Measurements from ENCODE around the gene TBATA. TPM values are rescaled to one million over a fixed set of nuclear protein-coding genes. Genes with fewer than 3 reads are reported as not detected.

The TBATA gene
- total RNA-seq, 2 donors from 2014 or later: not detected

GRCh38 chr10:70753841-70754621 lies 31.1 kb downstream of the TBATA start:
- no peaks in the 10 kb centered on the region for H3K9me3 Mint-ChIP-seq
- no peak overlapping the region for H3K4me3 Mint-ChIP-seq
- H3K27me3 ChIP-seq (ENCODE audit: control insufficient read depth, insufficient read depth, low read length, poor library complexity, severe bottlenecking): no peaks in the 10 kb centered on the region
- H3K9ac ChIP-seq (ENCODE audit: extremely low read depth, low read length, poor library complexity, severe bottlenecking): no peak overlapping the region
- peak; percentile 27 for TF ChIP-seq CTCF (conservative IDR thresholded peaks at IDR 0.05)
- no peaks in the 10 kb centered on the region for H3K27me3 Mint-ChIP-seq (ENCODE audit: insufficient read depth)
- H3K4me3 ChIP-seq (ENCODE audit: low read length): no peak overlapping the region
- WGBS, 2 experiments (ENCODE audit: insufficient coverage in 1 of 2, insufficient read length in 1 of 2): 78 to 89% methylated on average over 3 to 15 of the region's 15 CpGs
- no peaks in the 10 kb centered on the region for H3K4me1 ChIP-seq (ENCODE audit: control insufficient read depth, insufficient read depth, low read length)
- peak; percentile 85 for DNase-seq
- H3K27ac Mint-ChIP-seq: no peak overlapping the region
- no peaks in the 10 kb centered on the region for H3K36me3 Mint-ChIP-seq (ENCODE audit: low read depth)
- H3K27ac ChIP-seq (ENCODE audit: low read depth, low read length): no peak overlapping the region
- no peaks in the 10 kb centered on the region for H3K4me1 Mint-ChIP-seq
- no peaks in the 10 kb centered on the region for H3K36me3 ChIP-seq (ENCODE audit: control insufficient read depth, insufficient read depth, low read length)
- no peaks in the 10 kb centered on the region for H3K9me3 ChIP-seq (ENCODE audit: control insufficient read depth, low read length)

GRCh38 chr10:70753026-70753663 lies 32.0 kb downstream of the TBATA start:
- peak overlapping the region; percentile 46 for H3K27ac Mint-ChIP-seq
- no peak overlapping the region for H3K27ac ChIP-seq (ENCODE audit: low read depth, low read length)
- 85 to 90% methylated on average over 8 to 10 of the region's 10 CpGs for WGBS, 2 experiments (ENCODE audit: insufficient coverage in 1 of 2, insufficient read length in 1 of 2)

GRCh38 chr10:70752571-70752970 lies 32.6 kb downstream of the TBATA start:
- 86 to 96% methylated on average over 1 to 7 of the region's 7 CpGs for WGBS, 2 experiments (ENCODE audit: insufficient coverage in 1 of 2, insufficient read length in 1 of 2)
- H3K36me3 Mint-ChIP-seq (ENCODE audit: low read depth): no peaks in the 10 kb centered on the region
- Histone ChIP-seq H3K4me3 (ENCODE audit: low read length) (no peak overlapping the region), H3K27ac (ENCODE audit: low read depth, low read length) (no peak overlapping the region), H3K4me1 (ENCODE audit: control insufficient read depth, insufficient read depth, low read length) (no peaks in the 10 kb centered on the region), H3K27me3 (ENCODE audit: control insufficient read depth, insufficient read depth, low read length, poor library complexity, severe bottlenecking) (no peaks in the 10 kb centered on the region), H3K9ac (ENCODE audit: extremely low read depth, low read length, poor library complexity, severe bottlenecking) (no peak overlapping the region), H3K36me3 (ENCODE audit: control insufficient read depth, insufficient read depth, low read length) (no peaks in the 10 kb centered on the region), H3K9me3 (ENCODE audit: control insufficient read depth, low read length) (no peaks in the 10 kb centered on the region)
- H3K4me1 Mint-ChIP-seq: no peaks in the 10 kb centered on the region
- DNase-seq: no peak
- H3K27ac Mint-ChIP-seq: no peak overlapping the region
- H3K4me3 Mint-ChIP-seq: no peak overlapping the region
- no peaks in the 10 kb centered on the region for H3K27me3 Mint-ChIP-seq (ENCODE audit: insufficient read depth)
- no peak for TF ChIP-seq CTCF (conservative IDR thresholded peaks at IDR 0.05)
- H3K9me3 Mint-ChIP-seq: no peaks in the 10 kb centered on the region

More at GRCh38 chr10:70753026-70753663, 32.0 kb downstream of the TBATA start:
- Histone ChIP-seq H3K27me3 (ENCODE audit: control insufficient read depth, insufficient read depth, low read length, poor library complexity, severe bottlenecking) (no peaks in the 10 kb centered on the region), H3K36me3 (ENCODE audit: control insufficient read depth, insufficient read depth, low read length) (no peaks in the 10 kb centered on the region), H3K4me3 (ENCODE audit: low read length) (no peak overlapping the region), H3K9me3 (ENCODE audit: control insufficient read depth, low read length) (no peaks in the 10 kb centered on the region), H3K4me1 (ENCODE audit: control insufficient read depth, insufficient read depth, low read length) (no peaks in the 10 kb centered on the region), H3K9ac (ENCODE audit: extremely low read depth, low read length, poor library complexity, severe bottlenecking) (no peak overlapping the region)
- Mint-ChIP-seq H3K4me3 (no peak overlapping the region), H3K9me3 (no peaks in the 10 kb centered on the region), H3K27me3 (ENCODE audit: insufficient read depth) (no peaks in the 10 kb centered on the region), H3K36me3 (ENCODE audit: low read depth) (no peaks in the 10 kb centered on the region), H3K4me1 (no peaks in the 10 kb centered on the region)
- no peak for TF ChIP-seq CTCF (conservative IDR thresholded peaks at IDR 0.05)
- DNase-seq: no peak
